K562 (cell line): ENCODE measurements around the gene LSP1. TPM values are rescaled to one million over a fixed set of nuclear protein-coding genes. Genes with fewer than 3 reads are reported as not detected.

Experiments
- BDP1 ChIP-seq: IDR thresholded peaks from 3 replicates; pipeline ENCODE4 v1.6.1; 2011; ENCODE audit not compliant: insufficient read length, insufficient read depth
- CGGBP1 ChIP-seq: fragments of 250-450 bp; sonication (Bioruptor Pico); IDR thresholded peaks from 2 replicates; pipeline ENCODE4 v1.9.0; 2021; ENCODE audit warnings: mild to moderate bottlenecking
- CHCHD3 ChIP-seq: fragments of 250-450 bp; sonication (Bioruptor Pico); IDR thresholded peaks from 2 replicates; pipeline ENCODE4 v2.1.2; 2022; ENCODE audit warnings: mild to moderate bottlenecking
- DMBX1 ChIP-seq: fragments of 250-450 bp; sonication (Bioruptor Pico); IDR thresholded peaks from 2 replicates; pipeline ENCODE4 v1.8.0; 2022; ENCODE audit warnings: inconsistent platforms, mild to moderate bottlenecking, moderate library complexity, borderline replicate concordance
- ETS2 ChIP-seq: IDR thresholded peaks from 2 replicates; pipeline ENCODE4 v1.6.1; 2016; ENCODE audit warnings: borderline replicate concordance, missing genetic modification characterization, mild to moderate bottlenecking, moderate library complexity, missing compliant biosample characterization; ENCODE audit not compliant: poor library complexity, severe bottlenecking
- FOXK2 ChIP-seq, 2 experiments: fragments of 450-650 bp; IDR thresholded peaks in 1 of 2; conservative IDR thresholded peaks in 1 of 2; 2 replicates each; pipeline ENCODE4 v1.6.1; 2016; ENCODE audit warnings: low read depth in 2 of 2, mild to moderate bottlenecking in 1 of 2
- GATAD2B ChIP-seq: fragments of 450-650 bp; IDR thresholded peaks from 2 replicates; pipeline ENCODE4 v1.6.1; 2017; ENCODE audit warnings: mild to moderate bottlenecking, borderline replicate concordance
- HNRNPLL ChIP-seq: fragments of 200-400 bp; formaldehyde crosslinking; IDR thresholded peaks from 2 replicates; pipeline ENCODE4 v1.6.1; 2017; ENCODE audit warnings: low read length, low read depth, mild to moderate bottlenecking; ENCODE audit not compliant: poor library complexity, severe bottlenecking
- KDM2B ChIP-seq: fragments of 250-450 bp; sonication (Bioruptor Pico); IDR thresholded peaks from 2 replicates; pipeline ENCODE4 v1.8.0; 2021; ENCODE audit warnings: mild to moderate bottlenecking, moderate library complexity
- KLF10 ChIP-seq: fragments of 250-450 bp; sonication (Bioruptor Pico); IDR thresholded peaks from 2 replicates; pipeline ENCODE4 v1.6.1; 2021; ENCODE audit warnings: matching md5 sums
- MED1 ChIP-seq: sonication (generic); formaldehyde crosslinking; IDR thresholded peaks from 2 replicates; pipeline ENCODE4 v1.8.1; 2023; ENCODE audit warnings: missing genetic modification reagents, borderline replicate concordance
- NCOA1 ChIP-seq: fragments of 450-650 bp; IDR thresholded peaks from 2 replicates; pipeline ENCODE4 v1.6.1; 2016; ENCODE audit warnings: low read depth
- NELFE ChIP-seq: IDR thresholded peaks from 2 replicates; pipeline ENCODE4 v1.6.1; 2011; ENCODE audit warnings: mild to moderate bottlenecking; ENCODE audit not compliant: insufficient read depth, insufficient read length
- NFATC3 ChIP-seq: fragments of 450-650 bp; IDR thresholded peaks from 2 replicates; pipeline ENCODE4 v1.6.1; 2017; ENCODE audit warnings: mild to moderate bottlenecking
- NFYB ChIP-seq: IDR thresholded peaks from 2 replicates; pipeline ENCODE4 v1.6.1; 2011; ENCODE audit warnings: mild to moderate bottlenecking, moderate library complexity; ENCODE audit not compliant: insufficient read length; ENCODE audit errors: extremely low read depth
- PHB ChIP-seq: fragments of 250-450 bp; sonication (Bioruptor Pico); IDR thresholded peaks from 2 replicates; pipeline ENCODE4 v1.5.0; 2021
- POLR2A ChIP-seq: fragments of 450-650 bp; conservative IDR thresholded peaks from 2 replicates; pipeline ENCODE4 v1.6.1; 2016
- POLR2H ChIP-seq: IDR thresholded peaks from 2 replicates; pipeline ENCODE4 v1.6.1; 2016; ENCODE audit warnings: missing genetic modification characterization, low read depth, mild to moderate bottlenecking, control low read depth, missing compliant biosample characterization, moderate library complexity
- SAFB2 ChIP-seq: fragments of 200-400 bp; formaldehyde crosslinking; IDR thresholded peaks from 2 replicates; pipeline ENCODE4 v1.6.1; 2018; ENCODE audit warnings: borderline replicate concordance, low read length, low read depth, moderate library complexity; ENCODE audit not compliant: severe bottlenecking
- TAF9B ChIP-seq: fragments of 450-650 bp; IDR thresholded peaks from 2 replicates; pipeline ENCODE4 v1.6.1; 2018; ENCODE audit warnings: mild to moderate bottlenecking; ENCODE audit not compliant: partially characterized antibody
- TARDBP ChIP-seq: fragments of 450-650 bp; IDR thresholded peaks from 2 replicates; pipeline ENCODE4 v1.6.1; 2016
- USF2 ChIP-seq: sonication (generic); formaldehyde crosslinking; IDR thresholded peaks from 2 replicates; pipeline ENCODE4 v1.5.0; 2020; ENCODE audit warnings: missing genetic modification reagents
- WHSC1 ChIP-seq: IDR thresholded peaks from one replicate; pipeline ENCODE4 v1.6.1; 2012; ENCODE audit warnings: low read length, control low read depth, inconsistent platforms
- ZNF134 ChIP-seq: fragments of 250-450 bp; sonication (Bioruptor Pico); conservative IDR thresholded peaks from 2 replicates; pipeline ENCODE4 v1.4.0; 2020
- ZNF143 ChIP-seq: sonication (generic); formaldehyde crosslinking; IDR thresholded peaks from 2 replicates; pipeline ENCODE4 v1.9.0; 2022; ENCODE audit warnings: mild to moderate bottlenecking, missing genetic modification reagents
- ZNF184 ChIP-seq: sonication (generic); formaldehyde crosslinking; IDR thresholded peaks from 2 replicates; pipeline ENCODE4 v1.5.0; 2020; ENCODE audit warnings: missing genetic modification reagents
- ZNF507 ChIP-seq: conservative IDR thresholded peaks from 2 replicates; pipeline ENCODE4 v1.6.1; 2017; ENCODE audit warnings: missing genetic modification characterization, missing compliant biosample characterization
- ZNF830 ChIP-seq: fragments of 250-450 bp; sonication (Bioruptor Pico); IDR thresholded peaks from 2 replicates; pipeline ENCODE4 v1.5.0; 2021; ENCODE audit warnings: mild to moderate bottlenecking
- polyA plus RNA-seq, 8 experiments: library from polyadenylated mRNA; depleted of rRNA in 4 of 8; stranded (reverse) in 5 of 8; unstranded in 3 of 8; fragments of >200 nt; fragmentation: Nextera tagmentation in 2 of 8; fragmentation: Illumina TruSeq in 1 of 8; extraction: Ambion mirVana in 2 of 8; extraction: Trizol in 1 of 8; gene quantifications; 2 replicates each; pipeline versions ENCODE4 v1.2.1 to v1.2.3, GENCODE V29; 2011 to 2014; ENCODE audit warnings: inconsistent platforms in 1 of 8, missing spikeins in 1 of 8
- total RNA-seq, 7 experiments: library from RNA; depleted of rRNA in 6 of 7; stranded (reverse); fragments of >200 nt in 6 of 7; fragmentation: Illumina TruSeq in 2 of 7; extraction: Trizol in 2 of 7; gene quantifications; 2 replicates each; pipeline versions ENCODE4 v1.2.1 to v1.2.3, GENCODE V29; 2011 to 2021; ENCODE audit warnings: low replicate concordance in 1 of 7
- TF ChIP-seq, protein P1 (sequence below): sonication (generic); formaldehyde crosslinking; IDR thresholded peaks from 2 replicates; pipeline ENCODE4 v1.8.0; 2022; ENCODE audit warnings: missing genetic modification reagents, mild to moderate bottlenecking, borderline replicate concordance

The LSP1 gene
- total and polyA plus RNA-seq, 9 of the 15 experiments (the other 6 are each of a cell fraction or from before 2014, with no cell fraction given): 0.08 to 2.9 (median 0.65) TPM; not detected in 2

DNA sequence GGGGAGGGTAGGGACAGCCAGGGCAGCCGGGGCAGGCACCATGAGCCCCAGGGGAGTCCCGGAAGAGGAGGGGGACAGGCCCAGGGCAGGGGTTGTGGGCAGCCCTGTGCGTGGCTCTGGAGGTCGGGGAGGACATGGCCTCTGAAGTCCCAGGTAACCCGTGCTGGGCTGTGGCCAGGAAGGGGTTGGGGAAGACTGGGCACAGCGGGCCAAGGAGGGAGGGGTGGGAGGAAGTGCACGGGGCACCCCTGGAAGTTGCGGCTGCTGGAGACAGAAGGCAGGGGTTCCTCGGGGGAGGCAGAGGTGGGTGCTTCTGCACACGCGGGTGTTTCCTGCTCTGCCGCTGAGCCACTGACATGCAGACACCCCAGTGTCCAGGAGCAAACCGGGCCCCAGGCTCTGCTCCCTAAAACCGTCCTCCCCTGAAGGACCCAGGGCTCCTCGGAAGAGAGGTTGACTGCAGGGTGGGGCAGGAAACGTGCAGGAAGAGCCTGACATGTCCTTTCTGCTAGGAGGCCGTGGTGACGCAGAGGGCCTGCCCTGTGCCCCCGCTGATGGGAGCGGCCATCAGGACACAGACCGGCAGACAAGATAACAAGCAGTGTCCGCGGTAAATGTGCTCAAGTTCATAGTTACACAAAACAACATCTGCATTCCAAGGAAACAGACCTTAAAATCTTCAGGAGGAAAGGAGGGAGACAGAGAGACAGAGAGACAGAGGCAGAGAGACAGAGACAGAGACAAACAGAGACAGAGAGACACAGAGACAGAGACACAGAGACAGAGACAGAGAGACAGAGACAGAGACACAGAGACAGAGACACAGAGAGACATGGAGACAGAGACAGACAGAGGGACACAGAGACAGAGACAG lies 8.4 kb upstream of the LSP1 start (continued):
- TF ChIP-seq KDM2B (no peak), KLF10 (CRISPR knock-in tag) (no peak), POLR2H (no peak), CHCHD3 (CRISPR knock-in tag) (no peak), WHSC1 (no peak), GATAD2B (no peak), ZNF143 (CRISPR knock-in tag) (no peak), BDP1 (no peak), NFATC3 (no peak), TAF9B (no peak), NCOA1 (peak; percentile 46; the same call in 1 of the 2 replicates), NELFE (no peak), PHB (CRISPR knock-in tag) (no peak), MED1 (no peak), SAFB2 (no peak), ZNF830 (CRISPR knock-in tag) (no peak), ZNF507 (no peak), ETS2 (tag) (no peak), NFYB (no peak), TARDBP (no peak), ZNF134 (CRISPR knock-in tag) (no peak), ZNF184 (CRISPR knock-in tag) (no peak), CGGBP1 (CRISPR knock-in tag) (no peak), FOXK2 (conservative IDR thresholded peaks at IDR 0.05 in 1 of 2, IDR thresholded peaks at IDR 0.05 in 1 of 2; ENCODE audit: low read depth in 2 of 2) (peak; percentile 74 to 84), DMBX1 (0 out of 2 replicates have a peak, but pooled peaks have one; percentile 55), USF2 (CRISPR knock-in tag) (no peak), POLR2A (no peak), HNRNPLL (no peak)
- TF ChIP-seq, protein P1, sequence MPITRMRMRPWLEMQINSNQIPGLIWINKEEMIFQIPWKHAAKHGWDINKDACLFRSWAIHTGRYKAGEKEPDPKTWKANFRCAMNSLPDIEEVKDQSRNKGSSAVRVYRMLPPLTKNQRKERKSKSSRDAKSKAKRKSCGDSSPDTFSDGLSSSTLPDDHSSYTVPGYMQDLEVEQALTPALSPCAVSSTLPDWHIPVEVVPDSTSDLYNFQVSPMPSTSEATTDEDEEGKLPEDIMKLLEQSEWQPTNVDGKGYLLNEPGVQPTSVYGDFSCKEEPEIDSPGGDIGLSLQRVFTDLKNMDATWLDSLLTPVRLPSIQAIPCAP (CRISPR knock-in tag): no peak
